IMR-90 (cell line): ENCODE results near the gene CDC42EP2.

Experiments
- BHLHE40 ChIP-seq: fragments of 150-350 bp; IDR thresholded peaks from 2 replicates; pipeline ENCODE4 v1.6.1; 2016; ENCODE audit warnings: mild to moderate bottlenecking, low read depth, low read length
- CTCF ChIP-seq: conservative IDR thresholded peaks from 2 replicates; pipeline ENCODE4 v1.5.1; 2012; ENCODE audit warnings: mild to moderate bottlenecking, low read depth, low read length, improper control_type of control experiment
- RAD21 ChIP-seq: IDR thresholded peaks from 2 replicates; pipeline ENCODE4 v1.6.1; 2012; ENCODE audit warnings: low read length, improper control_type of control experiment
- RFX5 ChIP-seq: IDR thresholded peaks from 2 replicates; pipeline ENCODE4 v1.8.0; 2012; ENCODE audit warnings: low read depth, mild to moderate bottlenecking, low read length, moderate library complexity
- USF2 ChIP-seq: fragments of 150-350 bp; IDR thresholded peaks from 2 replicates; pipeline ENCODE4 v1.6.1; 2017; ENCODE audit warnings: mild to moderate bottlenecking, antibody characterized with exemption, low read length, low read depth

- TF ChIP-seq CTCF: no peak
- TF ChIP-seq USF2: no peak
- TF ChIP-seq BHLHE40: no peak
- no peak for TF ChIP-seq RAD21
- TF ChIP-seq RFX5: no peak
Measured at GRCh38 chr11:65307298-65308229, 7.1 kb upstream of the CDC42EP2 start.
